Activated T-helper 1 cell treated with anti-CD3 and anti-CD28 coated beads, Interleukin-2, amount 50 U/mL, for 16 hours (primary cell): ENCODE measurements around the gene DDX23.
A peak's percentile ranks its signal among the peaks of the same experiment; 100 is the strongest.
"Not testable (repeated sequence)": the region's sequence is repeated elsewhere in the genome, so short reads cannot be mapped to it uniquely, and the experiment has no call there.

ENCODE experiments used
- DNase-seq, 2 donors: peaks; one replicate each; pipeline ENCODE4 v3.0.0-alpha.2; 2020; ENCODE audit warnings: low read depth in 1 of 2, low spot score in 1 of 2

The DDX23 gene

GRCh38 chr12:48851883-48852733, at the start of gene DDX23:
DDX23 (minus strand) TSS chr12:48852163; CDS start chr12:48845782, 6,381 bp downstream.
- DNase-seq, result peak; percentile 84 to 87

DNA sequence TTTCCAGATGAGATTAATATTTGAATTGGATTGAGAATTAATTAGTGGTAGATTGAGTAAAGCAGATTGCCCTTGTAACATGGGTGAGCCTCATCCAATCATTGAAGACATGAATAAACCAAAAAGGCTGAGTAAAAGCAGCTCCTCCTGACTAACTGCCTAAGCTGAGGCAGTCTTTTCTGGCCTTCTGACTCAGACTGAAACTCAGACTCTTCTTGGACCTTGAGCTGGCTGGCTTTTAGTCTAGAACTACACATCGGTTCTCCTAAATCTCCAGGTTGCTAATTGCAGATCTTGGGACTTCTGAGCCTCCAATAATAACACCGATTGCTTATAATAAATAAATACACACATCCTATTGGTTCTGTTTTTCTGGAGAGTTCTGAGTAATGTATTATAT, 49.3 kb upstream of the DDX23 start:
- DNase-seq, result no peak

DNA sequence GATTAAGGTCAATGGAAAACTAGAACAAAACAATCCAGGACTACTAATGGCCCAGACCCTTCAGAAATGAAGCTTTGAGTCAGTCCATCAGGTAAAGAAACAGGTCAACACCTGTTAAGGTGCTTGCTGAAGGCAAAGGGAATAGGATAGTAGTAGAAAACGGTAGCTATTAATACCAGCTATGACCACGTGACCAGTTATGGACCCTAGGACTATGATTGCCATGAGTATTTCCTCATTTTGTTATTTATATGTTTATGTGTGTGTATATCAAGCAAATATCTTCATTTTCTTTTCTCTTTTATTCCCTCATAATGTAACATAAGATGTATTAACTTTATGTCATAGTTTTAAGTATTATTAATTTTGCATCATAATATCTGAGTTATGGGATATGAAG, 47.7 kb upstream of the DDX23 start:
- no peak for DNase-seq

DNA sequence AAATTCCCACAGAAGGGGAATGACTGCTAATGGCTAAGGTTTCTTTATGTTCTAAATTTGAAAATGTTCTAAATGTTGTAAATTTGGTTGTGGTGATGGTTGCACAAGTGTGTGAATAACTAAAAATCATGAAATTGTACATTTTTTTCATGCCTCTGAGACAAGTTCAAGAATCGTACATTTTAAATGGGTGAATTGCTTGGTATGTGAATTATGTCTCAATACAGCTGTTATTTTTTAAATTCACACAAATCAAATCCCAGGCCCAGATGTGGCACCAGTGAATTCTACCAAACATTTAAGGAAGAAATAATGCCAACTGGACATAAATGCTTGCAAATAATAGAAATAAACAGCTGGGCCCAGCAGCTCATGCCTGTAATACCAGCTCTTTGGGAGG, 42.3 kb upstream of the DDX23 start:
- DNase-seq, result no peak

DNA sequence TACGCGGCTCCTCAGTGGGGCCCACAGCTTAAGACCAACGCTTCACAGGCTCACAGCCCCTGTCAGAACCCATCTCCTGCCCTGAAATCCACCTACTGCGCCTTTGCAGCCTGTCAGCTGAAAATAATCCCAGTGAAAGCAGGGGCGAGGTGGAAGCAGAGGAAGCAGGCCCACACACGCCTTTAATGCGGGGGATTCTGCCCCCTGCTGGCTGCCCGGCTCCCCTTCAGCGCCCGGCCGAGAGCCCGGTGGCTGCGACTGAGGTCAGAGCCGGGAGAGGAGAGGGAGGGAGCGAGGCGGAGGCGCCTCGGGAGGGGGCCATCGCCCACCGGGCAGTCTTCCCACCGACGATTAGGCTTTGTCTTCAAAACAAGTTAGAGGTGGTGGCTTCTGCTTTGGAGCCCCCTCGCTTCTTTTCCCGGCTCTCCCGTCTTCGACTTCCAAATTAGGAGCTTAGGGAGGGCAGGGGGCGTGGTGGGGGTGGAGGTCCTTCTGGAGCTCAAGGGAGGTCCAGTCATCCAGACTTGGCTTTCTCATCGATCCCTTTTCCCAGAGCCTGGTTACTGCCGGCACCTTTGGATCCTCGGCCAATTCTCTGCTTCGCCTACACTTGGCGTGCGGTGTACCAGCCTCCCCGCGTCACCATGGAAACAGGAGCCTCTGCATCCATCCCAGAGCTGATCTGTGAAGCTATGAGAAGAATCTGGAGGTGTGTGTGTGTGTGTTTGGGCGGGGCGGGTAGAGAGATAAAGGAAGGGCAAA, 38.9 kb upstream of the DDX23 start:
- peak; percentile 47 to 54 for DNase-seq

DNA sequence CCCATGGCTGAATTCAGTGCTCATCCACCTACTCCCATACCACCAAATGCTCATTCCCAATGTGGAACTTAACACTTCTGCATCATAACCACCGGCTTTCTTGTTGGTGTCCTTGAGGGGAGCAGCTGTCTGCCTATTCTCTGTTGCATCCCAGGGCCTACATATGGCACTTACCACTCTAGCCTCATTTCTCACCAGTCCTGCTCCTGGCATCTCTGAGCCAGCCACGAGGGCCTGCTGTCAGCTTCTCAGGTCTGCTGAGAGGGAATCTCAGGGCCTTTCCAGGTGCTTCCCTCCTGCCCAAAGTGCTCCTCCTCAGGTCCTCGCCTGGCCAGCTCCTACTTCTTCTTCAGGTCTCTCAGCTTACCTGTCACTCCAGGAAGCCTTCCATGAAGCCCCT, 37.7 kb upstream of the DDX23 start:
- DNase-seq, result no peak

DNA sequence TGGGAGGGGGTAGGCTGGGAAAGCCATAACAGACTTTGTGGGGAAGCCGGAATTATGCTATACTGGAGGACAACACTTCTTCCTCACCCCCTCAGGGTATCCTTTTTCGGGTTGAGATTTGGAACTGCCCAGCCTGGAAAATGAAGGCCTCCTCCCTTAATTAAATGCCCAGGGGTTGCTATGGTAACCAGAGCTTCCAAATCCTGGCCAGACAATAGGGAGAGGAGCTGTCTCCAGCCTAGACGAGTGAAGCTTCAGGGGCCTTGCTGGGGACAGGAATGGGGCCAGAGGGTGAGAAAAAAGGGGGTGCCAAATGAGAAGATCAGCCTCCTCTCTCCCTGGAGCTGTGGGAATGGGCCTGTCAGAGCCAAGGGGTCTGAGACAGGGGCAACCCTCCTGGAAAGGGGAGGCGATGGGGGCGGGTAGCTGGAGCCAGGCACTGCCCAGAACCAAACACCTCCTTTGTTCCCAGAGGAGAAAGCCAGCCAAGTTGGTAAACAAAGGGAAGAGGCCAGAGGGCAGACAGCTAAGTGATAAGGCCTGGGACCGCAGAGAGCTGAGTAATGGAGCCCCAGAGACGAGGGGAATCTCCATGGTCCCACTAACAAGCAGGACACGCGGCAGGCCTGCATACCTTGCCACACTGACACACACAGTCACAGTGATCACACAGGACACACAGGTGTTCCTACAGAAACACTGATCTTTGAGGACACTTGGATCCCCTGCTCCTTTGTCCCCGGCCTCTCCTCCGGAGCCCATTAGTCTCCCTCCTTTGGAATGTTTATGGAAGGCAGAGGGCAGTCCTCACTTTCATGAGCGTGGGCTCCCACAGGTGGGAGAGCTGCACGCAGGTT, 31.6 kb upstream of the DDX23 start:
- DNase-seq, result no peak

DNA sequence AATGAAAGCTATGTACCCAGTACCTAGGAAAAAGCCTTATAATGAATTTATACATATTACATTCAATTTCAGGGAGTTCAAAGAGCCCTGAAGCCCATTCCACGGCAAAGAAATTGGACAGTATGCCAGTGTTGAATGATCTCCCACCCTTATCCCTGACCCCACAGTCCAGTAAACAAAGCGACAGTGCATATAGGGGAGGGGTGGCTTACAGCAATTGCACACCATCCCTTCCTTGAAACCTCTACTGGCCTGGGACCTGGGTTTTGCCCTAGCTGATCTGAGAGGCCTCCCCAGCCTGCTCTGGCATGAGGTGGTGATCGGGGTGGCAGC, 31.0 kb upstream of the DDX23 start:
- no peak for DNase-seq

DNA sequence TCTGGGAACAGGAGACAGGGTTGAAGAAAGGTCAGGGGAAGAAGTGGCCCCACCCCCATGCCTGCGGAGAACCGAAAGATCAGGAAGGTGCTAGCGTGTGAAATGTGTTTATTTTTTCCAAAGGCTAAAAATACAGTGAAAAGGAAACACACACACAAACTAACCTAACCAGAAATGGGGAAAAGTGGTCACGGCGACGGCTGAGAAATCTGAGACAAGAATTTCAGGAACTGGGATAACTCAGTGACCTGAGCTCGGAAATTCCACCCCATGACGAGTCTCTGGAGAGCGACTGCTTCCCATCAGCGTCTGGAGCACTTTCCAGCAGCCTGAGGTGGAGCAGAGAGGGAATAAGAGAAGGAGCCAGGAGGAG, 30.3 kb upstream of the DDX23 start:
- no peak for DNase-seq

DNA sequence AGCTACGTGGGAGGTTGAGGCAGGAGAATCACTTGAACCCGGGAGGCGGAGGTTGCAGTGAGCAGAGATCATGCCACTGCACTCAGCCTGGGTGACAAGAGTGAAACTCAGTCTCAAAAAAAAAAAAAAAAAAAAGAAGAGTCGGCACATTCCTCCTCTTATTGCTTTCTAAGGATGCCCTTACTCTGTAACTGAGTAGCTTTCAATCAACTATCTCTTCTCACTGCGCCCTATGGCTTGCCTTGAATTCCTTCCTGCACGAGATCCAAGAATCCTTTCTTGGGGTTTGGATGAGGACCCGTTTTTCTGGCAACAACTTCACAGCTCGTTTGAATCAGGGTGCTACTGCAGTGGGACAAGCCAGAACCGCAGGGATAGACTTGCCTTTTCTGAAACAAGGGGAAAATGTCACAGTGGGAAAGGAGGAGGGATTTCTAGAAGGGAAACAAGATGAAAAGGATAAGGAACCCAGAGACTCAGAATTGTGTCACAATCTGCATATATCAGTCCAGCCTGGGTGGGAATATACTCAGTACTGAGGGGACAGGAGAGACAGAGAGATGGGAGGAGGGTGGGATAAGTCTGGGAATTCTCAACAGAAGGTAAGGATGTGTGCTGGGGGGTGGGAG, 29.8 kb upstream of the DDX23 start:
- DNase-seq, result no peak

- no peak for DNase-seq
These were observed 28.7 kb upstream of the DDX23 start for GRCh38 chr12:48880647-48881046.

DNA sequence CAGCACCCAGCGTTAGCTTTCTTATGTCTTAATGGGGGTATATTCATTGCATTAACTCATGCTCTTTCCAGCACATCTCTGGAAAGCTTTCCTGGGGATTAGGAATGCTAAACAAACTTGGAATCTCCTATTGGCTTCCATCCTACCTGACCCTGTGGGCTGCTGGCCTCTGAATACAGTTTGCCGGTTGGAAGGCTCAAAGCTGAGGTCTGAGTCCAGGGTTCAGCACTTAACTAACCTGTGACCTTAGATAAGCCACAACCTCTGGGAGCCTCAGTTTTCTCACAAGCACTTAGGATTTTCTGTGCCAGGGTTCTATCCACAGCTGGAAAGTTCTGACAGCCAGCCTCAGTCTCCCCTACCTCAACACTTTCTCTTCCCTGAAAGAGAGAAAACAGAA, 26.6 kb upstream of the DDX23 start:
- no peak for DNase-seq

- no peak for DNase-seq
These were observed 24.1 kb upstream of the DDX23 start for GRCh38 chr12:48875944-48876515.

GRCh38 chr12:48873534-48873933, 21.6 kb upstream of the DDX23 start:
- not testable (repeated sequence) for DNase-seq

GRCh38 chr12:48873096-48873495, 21.1 kb upstream of the DDX23 start:
- DNase-seq, result no peak

- no peak for DNase-seq
These were observed 17.2 kb upstream of the DDX23 start for GRCh38 chr12:48869191-48869590.

DNA sequence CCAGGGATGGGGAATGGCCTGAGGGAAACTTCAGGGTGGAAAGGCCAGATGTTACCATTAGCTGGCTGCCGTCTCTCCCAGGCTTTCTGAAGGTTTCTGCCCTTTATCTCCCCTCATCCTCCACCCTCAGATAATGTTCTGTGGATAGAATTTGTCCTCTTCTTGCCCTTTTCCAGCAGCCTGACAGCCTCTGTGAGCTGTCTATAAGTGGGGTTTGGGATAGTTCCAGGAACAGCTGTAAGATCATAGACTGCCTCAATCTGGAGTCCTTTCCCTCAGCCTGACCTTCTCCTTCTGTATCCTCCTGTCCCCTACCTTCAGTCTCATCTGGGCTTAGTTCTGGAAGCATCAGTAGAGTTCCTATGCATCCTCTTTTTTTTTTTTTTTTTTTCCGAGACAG, 16.5 kb upstream of the DDX23 start:
- no peak for DNase-seq

DNA sequence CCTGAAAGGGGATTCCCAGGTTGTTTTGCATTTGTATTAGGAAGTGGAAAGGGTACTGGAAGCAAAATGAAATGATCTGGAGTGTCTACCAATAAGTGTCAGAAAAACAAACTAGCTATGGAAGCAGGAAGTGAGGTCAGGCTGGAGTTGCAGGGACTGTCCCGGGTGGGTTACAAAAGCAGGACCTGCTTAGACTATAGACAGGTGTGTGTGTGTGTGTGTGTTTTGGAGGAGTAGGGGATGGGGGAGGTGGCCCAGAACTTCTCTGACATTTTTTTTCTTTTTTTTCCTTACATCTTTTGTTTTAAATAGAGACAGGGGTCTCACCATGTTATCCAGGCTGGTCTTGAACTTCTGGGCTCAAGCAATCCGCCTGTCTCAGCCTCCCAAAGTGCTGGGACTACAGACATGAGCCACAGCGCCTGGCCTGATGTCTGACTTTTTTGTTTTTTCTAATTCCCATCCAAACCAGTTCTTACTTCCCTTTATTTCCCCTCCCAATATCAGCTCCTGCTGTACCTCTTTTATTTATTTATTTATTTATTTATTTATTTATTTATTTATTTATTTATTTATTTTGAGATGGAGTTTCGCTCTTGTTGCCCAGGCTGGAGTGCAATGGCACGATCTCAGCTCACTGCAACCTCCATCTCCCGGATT, 14.2 kb upstream of the DDX23 start:
- no peak for DNase-seq

GRCh38 chr12:48865281-48866051, 13.5 kb upstream of the DDX23 start, which contains the start of gene RND1:
RND1 (minus strand) TSS chr12:48865870; CDS start chr12:48865767, 103 bp downstream.
- peak; percentile 60 to 76 for DNase-seq
